Measurements from ENCODE around the gene NOTCH1.

DNA sequence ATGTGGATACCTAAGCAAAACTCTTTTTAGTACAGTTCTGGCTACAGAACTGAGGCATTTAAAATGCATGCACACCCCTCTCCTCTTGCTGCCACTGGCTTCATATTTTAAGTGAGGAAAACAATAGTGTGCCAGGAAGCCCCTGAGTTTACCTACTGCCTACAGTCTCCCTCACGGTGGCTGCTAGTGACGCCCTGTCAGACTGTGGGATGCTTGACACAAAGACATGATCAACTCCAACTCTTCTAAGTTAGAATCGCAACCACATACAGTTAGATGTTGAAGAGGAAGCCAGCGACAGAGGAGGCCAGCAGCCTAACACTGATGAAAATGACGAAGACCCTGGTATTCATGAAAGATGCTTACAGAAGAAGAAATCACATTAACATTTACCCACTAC lies 64.3 kb downstream of the NOTCH1 start:
- TF ChIP-seq, protein P1, sequence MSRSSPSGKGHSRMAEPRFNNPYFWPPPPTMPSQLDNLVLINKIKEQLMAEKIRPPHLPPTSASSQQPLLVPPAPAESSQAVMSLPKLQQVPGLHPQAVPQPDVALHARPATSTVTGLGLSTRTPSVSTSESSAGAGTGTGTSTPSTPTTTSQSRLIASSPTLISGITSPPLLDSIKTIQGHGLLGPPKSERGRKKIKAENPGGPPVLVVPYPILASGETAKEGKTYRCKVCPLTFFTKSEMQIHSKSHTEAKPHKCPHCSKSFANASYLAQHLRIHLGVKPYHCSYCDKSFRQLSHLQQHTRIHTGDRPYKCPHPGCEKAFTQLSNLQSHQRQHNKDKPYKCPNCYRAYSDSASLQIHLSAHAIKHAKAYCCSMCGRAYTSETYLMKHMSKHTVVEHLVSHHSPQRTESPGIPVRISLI (tag by site-specific recombination; IDR thresholded peaks at IDR 0.05) = no peak
- TF ChIP-seq ZBTB8A (tag by site-specific recombination; IDR thresholded peaks at IDR 0.05) = no peak
- no peak for TF ChIP-seq ZNF274 (IDR thresholded peaks at IDR 0.05; ENCODE audit: low read length)
- TF ChIP-seq ZNF274 (tag by site-specific recombination; IDR thresholded peaks at IDR 0.05; ENCODE audit: borderline replicate concordance) = no peak
- TF ChIP-seq, protein P2, sequence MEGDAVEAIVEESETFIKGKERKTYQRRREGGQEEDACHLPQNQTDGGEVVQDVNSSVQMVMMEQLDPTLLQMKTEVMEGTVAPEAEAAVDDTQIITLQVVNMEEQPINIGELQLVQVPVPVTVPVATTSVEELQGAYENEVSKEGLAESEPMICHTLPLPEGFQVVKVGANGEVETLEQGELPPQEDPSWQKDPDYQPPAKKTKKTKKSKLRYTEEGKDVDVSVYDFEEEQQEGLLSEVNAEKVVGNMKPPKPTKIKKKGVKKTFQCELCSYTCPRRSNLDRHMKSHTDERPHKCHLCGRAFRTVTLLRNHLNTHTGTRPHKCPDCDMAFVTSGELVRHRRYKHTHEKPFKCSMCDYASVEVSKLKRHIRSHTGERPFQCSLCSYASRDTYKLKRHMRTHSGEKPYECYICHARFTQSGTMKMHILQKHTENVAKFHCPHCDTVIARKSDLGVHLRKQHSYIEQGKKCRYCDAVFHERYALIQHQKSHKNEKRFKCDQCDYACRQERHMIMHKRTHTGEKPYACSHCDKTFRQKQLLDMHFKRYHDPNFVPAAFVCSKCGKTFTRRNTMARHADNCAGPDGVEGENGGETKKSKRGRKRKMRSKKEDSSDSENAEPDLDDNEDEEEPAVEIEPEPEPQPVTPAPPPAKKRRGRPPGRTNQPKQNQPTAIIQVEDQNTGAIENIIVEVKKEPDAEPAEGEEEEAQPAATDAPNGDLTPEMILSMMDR (tag by site-specific recombination; IDR thresholded peaks at IDR 0.05) = no peak
- no peak for TF ChIP-seq ZNF776 (tag by site-specific recombination; IDR thresholded peaks at IDR 0.05; ENCODE audit: borderline replicate concordance)
- no peak for TF ChIP-seq SETDB1 (IDR thresholded peaks at IDR 0.05; ENCODE audit: insufficient read length, low read length)
- TF ChIP-seq KLF1 (tag by site-specific recombination; IDR thresholded peaks at IDR 0.05) = no peak
- no peak for TF ChIP-seq ZNF549 (tag by site-specific recombination; IDR thresholded peaks at IDR 0.05)
